Astrocyte of the cerebellum (primary cell): ENCODE results near the gene GPN1.

Experiments
- DNase-seq: peaks from one replicate; pipeline ENCODE4 v3.0.0-alpha.2; 2011; ENCODE audit warnings: low read depth
- H3K4me3 ChIP-seq: 2 replicates; pipeline ENCODE4 v1.5.1; 2011; ENCODE audit warnings: mild to moderate bottlenecking, low read depth, low read length, moderate library complexity
- CTCF ChIP-seq: IDR thresholded peaks from 2 replicates; pipeline ENCODE4 v1.5.1; 2012; ENCODE audit warnings: low read length, low read depth, moderate library complexity, mild to moderate bottlenecking; ENCODE audit errors: missing control alignments
- in situ Hi-C: cut with HindIII; loops from 2 replicates; pipeline ENCODE4 v1.10.0; 2017; ENCODE audit warnings: low sequenced_read_pairs

The GPN1 gene

GRCh38 chr2:27685577-27685976, 56.7 kb downstream of the GPN1 start:
- H3K4me3 ChIP-seq = no peak overlapping the region
- in situ Hi-C loops = no loop called here
- DNase-seq = no peak
- no peak for TF ChIP-seq CTCF

GRCh38 chr2:27687232-27687631, 58.4 kb downstream of the GPN1 start:
- no peak for DNase-seq
- H3K4me3 ChIP-seq = no peak overlapping the region
- no peak for TF ChIP-seq CTCF
- in situ Hi-C loops = no loop called here

- in situ Hi-C loops = no loop called here
- no peak for TF ChIP-seq CTCF
- DNase-seq = no peak
- H3K4me3 ChIP-seq = no peak overlapping the region
Observed at GRCh38 chr2:27689424-27689823, 60.6 kb downstream of the GPN1 start.

- no peak overlapping the region for H3K4me3 ChIP-seq
- no peak for TF ChIP-seq CTCF
- in situ Hi-C loops = no loop called here
- no peak for DNase-seq
Observed at GRCh38 chr2:27690052-27690451, 61.2 kb downstream of the GPN1 start.

GRCh38 chr2:27697660-27698059, 68.8 kb downstream of the GPN1 start:
- in situ Hi-C loops = no loop called here
- no peak for DNase-seq
- no peak for TF ChIP-seq CTCF

More at GRCh38 chr2:27697660-27698059, 68.8 kb downstream of the GPN1 start:
- no peak overlapping the region for H3K4me3 ChIP-seq
